IPS-11a (cell line): ENCODE measurements around the gene CD22.

Experiments
- H3K4me3 ChIP-seq: one replicate; pipeline ENCODE4 v1.5.1; 2013; ENCODE audit warnings: low read depth, low read length, control low read depth

Gene CD22

DNA sequence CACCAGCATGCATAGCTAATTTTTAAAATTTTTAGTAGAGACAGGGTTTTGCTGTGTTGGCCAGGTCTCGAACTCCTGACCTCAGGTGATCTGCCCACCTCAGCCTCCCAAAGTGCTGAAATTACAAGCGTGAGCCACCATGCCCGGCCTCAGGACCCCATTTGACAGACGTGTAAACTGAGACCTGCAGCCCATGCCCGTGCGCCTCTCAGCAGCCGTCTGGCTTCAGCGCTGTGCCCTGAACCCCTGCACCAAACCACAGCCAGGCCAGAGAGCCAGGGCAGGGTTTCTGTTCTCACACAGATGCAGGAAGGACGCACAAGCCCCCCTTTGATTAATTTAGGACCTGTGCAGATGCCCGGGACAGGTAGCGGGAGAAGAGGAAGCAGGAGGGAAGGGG lies 11.4 kb downstream of the CD22 start:
- H3K4me3 ChIP-seq: no peak overlapping the region

GRCh38 chr19:35341006-35341405 lies 12.0 kb downstream of the CD22 start:
- H3K4me3 ChIP-seq: no peak overlapping the region

- H3K4me3 ChIP-seq: no peak overlapping the region
Measured at GRCh38 chr19:35341565-35342225, 12.7 kb downstream of the CD22 start.

GRCh38 chr19:35342430-35342829 lies 13.4 kb downstream of the CD22 start:
- no peak overlapping the region for H3K4me3 ChIP-seq

DNA sequence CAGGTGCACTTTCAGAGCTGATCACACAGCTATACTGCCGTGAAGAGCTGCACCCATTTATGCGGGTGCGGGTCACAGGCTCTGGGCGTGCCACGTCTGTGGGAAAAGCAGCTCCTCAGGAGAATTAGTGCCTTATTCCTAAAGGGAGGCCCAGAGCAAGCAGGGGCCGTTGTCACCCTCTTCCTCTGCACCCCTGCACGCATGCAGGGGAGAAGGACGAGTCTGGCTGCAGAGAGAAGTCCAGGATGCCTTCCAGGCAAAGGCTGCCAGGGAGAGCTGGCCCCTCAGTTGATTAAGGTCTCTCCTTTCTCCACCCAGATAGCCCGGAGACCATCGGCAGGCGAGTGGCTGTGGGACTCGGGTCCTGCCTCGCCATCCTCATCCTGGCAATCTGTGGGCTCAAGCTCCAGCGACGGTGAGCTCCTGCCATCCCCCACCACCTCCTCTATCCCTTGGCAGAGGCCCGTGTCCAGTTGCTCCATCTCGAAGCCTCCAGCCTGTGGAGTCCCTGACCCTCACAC lies 15.6 kb downstream of the CD22 start:
- H3K4me3 ChIP-seq: no peak overlapping the region

GRCh38 chr19:35345671-35346111 lies 16.7 kb downstream of the CD22 start:
- H3K4me3 ChIP-seq: no peak overlapping the region

DNA sequence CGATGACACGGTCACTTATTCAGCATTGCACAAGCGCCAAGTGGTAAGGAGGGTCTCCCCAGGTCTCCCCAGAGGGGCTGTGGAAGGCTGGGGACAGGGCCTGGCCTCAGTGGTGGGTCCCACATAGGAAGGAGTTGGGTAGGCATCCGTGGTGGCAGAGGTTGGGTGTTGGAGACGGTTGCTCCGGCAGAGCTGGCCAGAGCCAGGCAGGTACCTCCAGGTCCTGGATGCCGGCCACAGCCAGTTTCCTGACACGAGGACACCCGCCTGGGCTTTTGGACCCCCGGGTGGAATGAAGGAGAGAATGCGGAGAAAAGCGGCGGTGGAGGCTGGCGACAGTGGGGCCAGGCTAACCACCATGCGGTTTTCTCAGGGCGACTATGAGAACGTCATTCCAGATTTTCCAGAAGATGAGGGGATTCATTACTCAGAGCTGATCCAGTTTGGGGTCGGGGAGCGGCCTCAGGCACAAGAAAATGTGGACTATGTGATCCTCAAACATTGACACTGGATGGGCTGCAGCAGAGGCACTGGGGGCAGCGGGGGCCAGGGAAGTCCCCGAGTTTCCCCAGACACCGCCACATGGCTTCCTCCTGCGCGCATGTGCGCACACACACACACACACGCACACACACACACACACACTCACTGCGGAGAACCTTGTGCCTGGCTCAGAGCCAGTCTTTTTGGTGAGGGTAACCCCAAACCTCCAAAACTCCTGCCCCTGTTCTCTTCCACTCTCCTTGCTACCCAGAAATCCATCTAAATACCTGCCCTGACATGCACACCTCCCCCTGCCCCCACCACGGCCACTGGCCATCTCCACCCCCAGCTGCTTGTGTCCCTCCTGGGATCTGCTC lies 17.4 kb downstream of the CD22 start:
- no peak overlapping the region for H3K4me3 ChIP-seq

GRCh38 chr19:35347171-35347929 lies 18.4 kb downstream of the CD22 start, which contains the start of gene FFAR1:
FFAR1 (plus strand) TSS chr19:35347902; CDS start chr19:35351552, 3,650 bp downstream.
- H3K4me3 ChIP-seq: no peak within 1 kb of the TSS

DNA sequence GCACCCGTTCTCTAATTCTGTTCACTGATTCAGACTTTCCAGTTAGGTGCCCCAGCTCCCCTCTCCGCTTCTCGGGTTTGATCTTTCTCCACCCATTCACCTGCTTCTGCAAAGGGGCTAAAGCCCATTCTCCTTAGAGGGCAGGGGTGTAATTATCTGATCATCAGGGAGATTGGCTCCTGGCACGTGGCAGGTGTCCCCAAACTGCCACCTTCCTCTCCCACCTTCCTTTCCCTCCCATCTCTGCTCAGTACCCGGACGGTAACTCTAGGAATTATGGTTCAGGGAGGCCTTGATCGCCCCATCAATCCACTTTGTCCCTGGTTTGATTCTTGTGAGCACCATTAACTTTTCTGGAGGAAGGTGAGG lies 18.9 kb downstream of the CD22 start:
- no peak overlapping the region for H3K4me3 ChIP-seq

- H3K4me3 ChIP-seq: no peak overlapping the region
Measured at GRCh38 chr19:35348911-35349611, 20.1 kb downstream of the CD22 start.

DNA sequence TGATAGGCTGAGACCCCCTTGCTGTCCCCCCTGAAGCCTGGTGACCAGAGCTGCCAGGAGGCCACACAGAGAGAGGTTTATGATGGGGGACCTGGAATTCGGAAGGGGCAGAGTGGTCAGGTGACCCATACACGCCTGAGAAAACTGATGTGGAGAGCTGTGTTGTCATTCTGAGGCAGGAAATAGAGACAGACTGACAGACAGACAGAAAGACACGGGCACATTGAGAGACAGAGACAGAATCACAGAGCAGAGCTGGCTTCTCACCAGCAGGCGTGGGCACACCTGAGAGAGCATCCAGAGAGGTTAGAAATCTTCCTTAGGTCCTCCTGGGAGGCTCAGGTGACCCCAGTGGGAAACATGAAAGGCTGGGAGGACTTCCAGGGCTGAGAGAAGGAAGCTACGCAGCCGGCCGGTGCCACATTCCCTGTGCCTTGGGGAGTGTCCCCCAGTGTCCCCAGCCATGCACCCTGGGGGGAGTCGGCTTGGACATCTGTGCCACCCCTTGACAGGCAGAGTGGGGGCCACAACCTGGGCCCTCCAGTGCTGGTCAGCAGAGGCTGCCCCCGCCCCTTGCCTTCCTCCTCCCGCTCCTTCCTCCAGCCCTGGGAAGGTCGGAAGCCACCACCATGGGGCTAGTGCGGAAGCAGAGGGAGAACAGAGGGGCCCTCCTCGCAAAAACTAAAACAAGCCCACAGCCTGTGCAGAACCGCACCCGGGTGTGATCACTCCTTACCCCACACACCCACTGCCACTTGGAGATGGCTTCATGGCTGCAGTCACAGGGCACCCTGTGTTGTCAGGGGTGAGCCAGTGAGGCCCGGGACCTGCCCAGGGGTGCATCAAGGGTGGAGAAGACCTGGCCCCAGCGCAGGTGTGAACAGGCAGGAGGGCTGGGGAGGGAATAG lies 20.9 kb downstream of the CD22 start:
- no peak overlapping the region for H3K4me3 ChIP-seq

GRCh38 chr19:35350591-35350990 lies 21.6 kb downstream of the CD22 start:
- H3K4me3 ChIP-seq: no peak overlapping the region

GRCh38 chr19:35351411-35352176 lies 22.6 kb downstream of the CD22 start:
- no peak overlapping the region for H3K4me3 ChIP-seq

DNA sequence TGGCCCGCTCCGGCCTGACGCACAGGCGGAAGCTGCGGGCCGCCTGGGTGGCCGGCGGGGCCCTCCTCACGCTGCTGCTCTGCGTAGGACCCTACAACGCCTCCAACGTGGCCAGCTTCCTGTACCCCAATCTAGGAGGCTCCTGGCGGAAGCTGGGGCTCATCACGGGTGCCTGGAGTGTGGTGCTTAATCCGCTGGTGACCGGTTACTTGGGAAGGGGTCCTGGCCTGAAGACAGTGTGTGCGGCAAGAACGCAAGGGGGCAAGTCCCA lies 23.1 kb downstream of the CD22 start:
- H3K4me3 ChIP-seq: no peak overlapping the region

DNA sequence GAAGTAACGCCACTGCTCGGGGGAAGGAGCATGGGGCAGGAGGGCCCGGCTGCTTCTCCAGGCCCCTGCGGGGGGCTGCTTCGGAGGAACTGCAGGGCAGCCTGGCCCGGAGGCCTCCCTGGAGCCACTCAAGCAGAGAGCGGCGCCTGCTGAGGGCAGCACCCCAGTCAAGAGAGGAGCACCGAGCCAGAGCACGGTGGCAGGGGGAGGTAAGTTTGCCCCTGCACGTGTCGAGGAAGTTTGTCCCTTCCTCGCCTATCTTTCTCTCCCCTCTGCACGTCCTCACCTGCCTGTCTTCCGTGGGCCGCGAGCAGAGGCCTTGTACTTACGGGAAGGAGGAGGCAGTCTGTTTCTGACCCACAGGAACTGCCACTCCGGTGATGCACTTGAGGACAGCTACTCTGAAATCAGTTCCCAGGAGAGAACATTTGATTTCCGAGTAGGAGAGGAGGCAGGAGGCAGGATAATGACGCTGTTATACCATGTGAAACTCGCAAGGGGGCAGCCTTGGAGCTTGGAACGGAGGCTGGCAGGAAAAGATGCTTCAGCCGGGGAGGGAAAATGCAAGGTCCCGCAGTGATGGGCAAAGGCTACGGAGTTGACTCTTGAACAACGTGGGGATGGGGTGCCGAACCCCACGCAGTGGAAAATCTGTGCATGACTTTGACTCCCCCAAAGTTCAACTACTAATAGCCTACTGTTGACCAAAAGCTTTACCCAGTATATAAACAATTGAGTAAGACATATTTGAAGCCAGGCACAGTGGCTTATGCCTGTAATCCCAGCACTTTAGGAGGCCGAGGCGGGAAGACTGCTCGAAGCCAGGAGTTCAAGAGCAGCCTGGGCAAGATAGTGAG lies 23.7 kb downstream of the CD22 start:
- no peak overlapping the region for H3K4me3 ChIP-seq

- no peak overlapping the region for H3K4me3 ChIP-seq
Measured at GRCh38 chr19:35353635-35354034, 24.6 kb downstream of the CD22 start.

DNA sequence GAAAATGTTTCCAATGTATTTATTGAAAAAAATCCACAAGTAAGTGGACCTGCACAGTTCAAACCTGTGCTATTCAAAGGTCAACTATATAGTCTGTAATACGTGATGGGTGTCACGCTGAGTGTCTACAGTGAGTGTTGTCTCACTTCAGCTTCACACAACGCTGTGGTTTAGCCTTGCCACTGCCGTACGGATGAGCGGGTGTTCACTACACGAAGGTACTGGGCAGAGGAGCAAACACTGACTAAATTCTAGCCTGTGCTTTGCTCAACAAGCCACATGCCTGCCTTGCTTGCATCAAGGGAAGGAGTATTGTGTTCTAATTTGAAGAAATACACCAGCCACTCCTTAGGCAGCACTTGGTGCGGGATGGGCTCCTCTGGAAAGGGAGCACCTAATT lies 25.9 kb downstream of the CD22 start:
- H3K4me3 ChIP-seq: no peak overlapping the region

DNA sequence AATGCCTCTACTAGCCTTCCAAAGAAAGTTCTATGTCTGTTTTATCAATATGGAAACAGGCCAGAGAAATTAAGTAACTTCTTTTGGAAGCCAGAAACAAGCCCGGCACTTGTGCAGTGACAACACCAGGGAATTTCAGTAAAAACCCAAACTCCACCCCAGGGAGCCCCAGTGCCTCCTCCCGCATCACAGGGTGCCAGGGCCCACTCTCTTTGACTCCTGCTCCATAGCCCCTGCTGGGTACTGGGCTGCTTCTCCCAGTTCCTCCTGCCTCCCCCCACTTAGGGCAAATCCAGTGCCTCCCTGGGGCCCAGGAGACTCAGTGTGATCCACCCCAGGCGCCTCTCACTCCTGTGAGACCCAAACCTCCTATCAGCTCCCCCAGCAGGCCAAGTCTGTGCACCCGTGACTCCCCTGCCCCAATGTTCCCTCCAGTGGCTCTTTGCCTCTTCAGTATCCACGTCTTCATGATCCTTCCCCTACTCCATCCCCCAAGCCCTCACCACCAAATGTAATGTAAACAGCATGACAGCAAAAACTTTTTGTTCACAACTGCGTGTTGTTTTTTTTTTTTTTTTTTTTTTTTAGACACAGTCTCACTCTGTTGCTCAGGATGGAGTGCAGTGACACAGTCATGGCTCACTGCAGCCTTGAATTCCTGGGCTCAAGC lies 26.9 kb downstream of the CD22 start:
- no peak overlapping the region for H3K4me3 ChIP-seq
